Vagina (tissue), 2 donors: Measurements from ENCODE around the gene LGALS12. TPM values are rescaled to one million over a fixed set of nuclear protein-coding genes. Genes with fewer than 3 reads are reported as not detected.

Source experiments
- DNase-seq, 2 donors: peaks; one replicate each; pipeline ENCODE4 v3.0.0-alpha.2; 2017; ENCODE audit errors: extremely low spot score in 2 of 2
- H3K27ac ChIP-seq: fragments of 200-600 bp; sonication (generic); one replicate; pipeline ENCODE4 v1.5.1; 2019
- H3K27me3 ChIP-seq: fragments of 200-600 bp; sonication (generic); one replicate; pipeline ENCODE4 v1.5.1; 2019
- H3K36me3 ChIP-seq, 2 donors: fragments of 200-600 bp; sonication (generic); one replicate each; pipeline ENCODE4 v1.5.1; 2017 to 2019
- H3K4me1 ChIP-seq: fragments of 200-600 bp; sonication (generic); one replicate; pipeline ENCODE4 v1.5.1; 2019
- H3K4me3 ChIP-seq, 2 donors: fragments of 200-600 bp; sonication (generic); 1 replicate in 1 of 2; 2 replicates in 1 of 2; pipeline ENCODE4 v1.5.1; 2016 to 2019
- H3K9me3 ChIP-seq: fragments of 200-600 bp; sonication (generic); one replicate; pipeline ENCODE4 v1.5.1; 2019
- CTCF ChIP-seq, 3 experiments: fragments of 450-650 bp in 2 of 3; fragments of 200-600 bp in 1 of 3; sonication (generic) in 1 of 3; IDR thresholded peaks; one replicate each; pipeline ENCODE4 v1.5.1; 2017 to 2019; ENCODE audit warnings: antibody characterized with exemption in 3 of 3, mild to moderate bottlenecking in 2 of 3, moderate library complexity in 2 of 3
- POLR2A ChIP-seq, 2 donors: fragments of 450-650 bp; IDR thresholded peaks; one replicate each; pipeline ENCODE4 v1.6.1; 2017; ENCODE audit warnings: antibody characterized with exemption in 2 of 2, mild to moderate bottlenecking in 2 of 2, moderate library complexity in 2 of 2
- POLR2AphosphoS5 ChIP-seq, 2 donors: sonication (generic); formaldehyde crosslinking; IDR thresholded peaks; one replicate each; pipeline ENCODE4 v1.9.0; 2017; ENCODE audit warnings: antibody characterized with exemption in 2 of 2, mild to moderate bottlenecking in 2 of 2, low read depth in 1 of 2; ENCODE audit not compliant: insufficient read depth in 1 of 2
- intact Hi-C: fragments of 100-400 bp; cut with DNase I; formaldehyde crosslinking; loops from one replicate; pipeline ENCODE4 v1.15.1; 2023
- total RNA-seq: library from RNA; depleted of rRNA; stranded (reverse); fragments of >200 nt; gene quantifications from one replicate; pipeline ENCODE4 v1.2.3, GENCODE V29; 2016

LGALS12 gene
- total RNA-seq, 1 donor from 2014 or later: 2.7 TPM

- H3K27ac ChIP-seq: no peak overlapping the region
- TF ChIP-seq POLR2AphosphoS5 (IDR thresholded peaks at IDR 0.05; ENCODE audit: insufficient read depth in 1 of 2, low read depth in 1 of 2) (no peak), POLR2A (IDR thresholded peaks at IDR 0.05) (no peak), CTCF (IDR thresholded peaks at IDR 0.05) (no peak)
- no peaks in the 10 kb centered on the region for H3K36me3 ChIP-seq
- DNase-seq: no peak
- H3K9me3 ChIP-seq: no peaks in the 10 kb centered on the region
- intact Hi-C loops: no loop called here
- H3K4me1 ChIP-seq: no peaks in the 10 kb centered on the region
- no peak overlapping the region for H3K4me3 ChIP-seq
- no peaks in the 10 kb centered on the region for H3K27me3 ChIP-seq
Observed at GRCh38 chr11:63512816-63513215, 6.9 kb downstream of the LGALS12 start.

DNA sequence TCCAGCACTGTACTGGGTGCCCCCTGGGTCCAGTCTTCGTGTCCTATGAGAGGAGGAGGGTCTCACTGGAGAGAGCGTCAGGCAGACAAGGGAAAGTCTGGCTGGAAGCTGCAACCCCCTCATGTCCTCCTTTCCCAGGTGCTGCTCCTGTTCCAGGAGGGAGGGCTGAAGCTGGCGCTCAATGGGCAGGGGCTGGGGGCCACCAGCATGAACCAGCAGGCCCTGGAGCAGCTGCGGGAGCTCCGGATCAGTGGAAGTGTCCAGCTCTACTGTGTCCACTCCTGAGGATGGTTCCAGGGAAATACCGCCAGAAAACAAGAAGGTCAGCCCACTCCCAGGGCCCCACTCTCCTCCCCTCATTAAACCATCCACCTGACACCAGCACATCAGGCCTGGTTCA lies 10.2 kb downstream of the LGALS12 start:
- no peak for TF ChIP-seq POLR2A (IDR thresholded peaks at IDR 0.05)
- no peak for TF ChIP-seq CTCF (IDR thresholded peaks at IDR 0.05)
- TF ChIP-seq POLR2AphosphoS5 (IDR thresholded peaks at IDR 0.05; ENCODE audit: insufficient read depth in 1 of 2, low read depth in 1 of 2): no peak

DNA sequence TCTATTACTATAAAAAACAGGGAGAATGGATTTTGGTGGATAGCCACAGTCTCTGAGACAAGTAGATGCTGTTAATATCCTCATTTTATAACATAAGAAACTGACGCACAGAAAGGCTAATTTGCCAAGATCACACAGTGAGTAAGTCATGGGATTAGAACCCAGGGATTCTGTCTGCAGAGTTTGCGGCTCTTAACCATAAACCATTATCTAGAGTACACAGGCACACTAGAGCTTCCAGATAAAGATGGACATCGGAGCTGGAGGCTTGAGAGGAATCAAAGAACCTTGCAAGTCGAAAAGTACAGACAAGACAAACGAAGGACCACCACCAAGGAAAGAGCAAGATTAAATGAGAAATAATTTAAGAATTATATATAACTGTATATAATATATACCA lies 11.3 kb downstream of the LGALS12 start:
- Histone ChIP-seq H3K27ac (no peak overlapping the region), H3K9me3 (no peaks in the 10 kb centered on the region), H3K27me3 (no peaks in the 10 kb centered on the region), H3K36me3 (no peaks in the 10 kb centered on the region), H3K4me1 (no peaks in the 10 kb centered on the region), H3K4me3 (no peak overlapping the region)
- intact Hi-C loops: no loop called here
- no peak for TF ChIP-seq CTCF (IDR thresholded peaks at IDR 0.05)
- TF ChIP-seq POLR2A (IDR thresholded peaks at IDR 0.05): no peak
- no peak for TF ChIP-seq POLR2AphosphoS5 (IDR thresholded peaks at IDR 0.05; ENCODE audit: insufficient read depth in 1 of 2, low read depth in 1 of 2)
- DNase-seq: no peak

More for the DNA sequence above, 10.2 kb downstream of the LGALS12 start:
- Histone ChIP-seq H3K27me3 (no peaks in the 10 kb centered on the region), H3K4me3 (no peak overlapping the region), H3K4me1 (no peaks in the 10 kb centered on the region), H3K36me3 (no peaks in the 10 kb centered on the region), H3K27ac (no peak overlapping the region), H3K9me3 (no peaks in the 10 kb centered on the region)
- DNase-seq: no peak
- intact Hi-C loops: no loop called here

DNA sequence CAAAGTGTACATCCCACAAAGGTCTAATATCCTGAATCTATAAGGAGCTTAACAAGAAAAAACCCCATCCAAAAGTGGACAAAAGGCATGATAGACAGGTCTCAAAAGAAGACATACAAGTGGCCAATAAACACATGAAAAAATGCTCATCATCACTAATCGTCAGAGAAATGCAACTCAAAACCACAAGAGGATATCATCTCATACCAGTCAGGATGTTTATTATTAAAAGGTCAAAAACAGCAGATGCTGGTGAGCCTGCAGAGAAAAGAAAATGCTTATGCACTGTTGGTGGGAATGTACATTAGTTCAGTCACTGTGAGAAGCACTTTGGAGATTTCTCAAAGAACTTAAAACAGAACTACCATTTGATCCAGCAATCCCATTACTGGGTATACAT lies 12.7 kb downstream of the LGALS12 start:
- TF ChIP-seq POLR2AphosphoS5 (IDR thresholded peaks at IDR 0.05; ENCODE audit: insufficient read depth in 1 of 2, low read depth in 1 of 2): no peak
- no peak for TF ChIP-seq POLR2A (IDR thresholded peaks at IDR 0.05)
- TF ChIP-seq CTCF (IDR thresholded peaks at IDR 0.05): no peak
- Histone ChIP-seq H3K27me3 (no peaks in the 10 kb centered on the region), H3K9me3 (no peaks in the 10 kb centered on the region), H3K4me1 (no peaks in the 10 kb centered on the region), H3K27ac (no peak overlapping the region), H3K4me3 (no peak overlapping the region), H3K36me3 (no peaks in the 10 kb centered on the region)
- no peak for DNase-seq
- intact Hi-C loops: no loop called here

- Histone ChIP-seq H3K9me3 (no peaks in the 10 kb centered on the region), H3K4me1 (no peaks in the 10 kb centered on the region), H3K27me3 (no peaks in the 10 kb centered on the region), H3K27ac (no peak overlapping the region), H3K36me3 (no peaks in the 10 kb centered on the region), H3K4me3 (no peak overlapping the region)
- TF ChIP-seq POLR2A (IDR thresholded peaks at IDR 0.05) (no peak), CTCF (IDR thresholded peaks at IDR 0.05) (no peak), POLR2AphosphoS5 (IDR thresholded peaks at IDR 0.05; ENCODE audit: insufficient read depth in 1 of 2, low read depth in 1 of 2) (no peak)
- no peak for DNase-seq
- intact Hi-C loops: no loop called here
Observed at GRCh38 chr11:63520606-63521170, 14.8 kb downstream of the LGALS12 start.
